Stomach (tissue), 9 donors: ENCODE measurements around the gene DOCK2. TPM values are rescaled to one million over a fixed set of nuclear protein-coding genes. Genes with fewer than 3 reads are reported as not detected.

ENCODE experiments used
- DNase-seq, 2 donors: peaks; one replicate each; pipeline versions ENCODE4 v3.0.0 to v3.0.0-alpha.2; 2013 to 2019
- H3K27ac ChIP-seq, 5 donors: fragments of 200-600 bp in 4 of 5; sonication (generic) in 4 of 5; one replicate each; pipeline ENCODE4 v1.5.1; 2013 to 2019; ENCODE audit warnings: mild to moderate bottlenecking in 1 of 5, moderate library complexity in 1 of 5
- H3K27me3 ChIP-seq, 3 donors: fragments of 200-600 bp; sonication (generic); one replicate each; pipeline ENCODE4 v1.5.1; 2017 to 2019; ENCODE audit warnings: mixed run types in 1 of 3
- H3K36me3 ChIP-seq, 4 donors: fragments of 200-600 bp; sonication (generic); 1 replicate in 3 of 4; 2 replicates in 1 of 4; pipeline ENCODE4 v1.5.1; 2016 to 2019
- H3K4me1 ChIP-seq, 4 donors: fragments of 200-600 bp; sonication (generic); one replicate each; pipeline ENCODE4 v1.5.1; 2016 to 2019
- H3K4me3 ChIP-seq, 4 donors: fragments of 200-600 bp; sonication (generic) in 3 of 4; one replicate each; pipeline ENCODE4 v1.5.1; 2016 to 2019; ENCODE audit warnings: mild to moderate bottlenecking in 1 of 4
- H3K9me3 ChIP-seq, 4 donors: fragments of 200-600 bp; sonication (generic); one replicate each; pipeline ENCODE4 v1.5.1; 2016 to 2019
- CTCF ChIP-seq, 7 experiments: fragments of 450-650 bp in 4 of 7; fragments of 200-600 bp in 3 of 7; sonication (generic) in 3 of 7; IDR thresholded peaks; one replicate each; pipeline ENCODE4 v1.5.1; 2016 to 2019; ENCODE audit warnings: antibody characterized with exemption in 7 of 7, control low read depth in 2 of 7, mild to moderate bottlenecking in 1 of 7
- EP300 ChIP-seq: sonication (generic); formaldehyde crosslinking; IDR thresholded peaks from one replicate; pipeline ENCODE4 v1.6.1; 2017; ENCODE audit warnings: antibody characterized with exemption
- POLR2A ChIP-seq, 4 donors: fragments of 450-650 bp; IDR thresholded peaks; one replicate each; pipeline ENCODE4 v1.6.1; 2016; ENCODE audit warnings: antibody characterized with exemption in 4 of 4, control low read depth in 2 of 4, mild to moderate bottlenecking in 1 of 4, moderate library complexity in 1 of 4
- POLR2AphosphoS5 ChIP-seq, 3 donors: sonication (generic); formaldehyde crosslinking; IDR thresholded peaks; one replicate each; pipeline ENCODE4 v1.6.1; 2016; ENCODE audit warnings: antibody characterized with exemption in 3 of 3
- WGBS, 5 donors: extraction: QIAGEN DNeasy Blood & Tissue Kit in 3 of 5; methylation state at CpG; one replicate each; pipeline versions ENCODE4 v1.1.5 to v1.1.7; 2013 to 2018; 5-methylcytosine and 5-hydroxymethylcytosine counted together
- intact Hi-C: fragments of 100-400 bp; cut with DNase I; formaldehyde crosslinking; loops from one replicate; pipeline ENCODE4 v1.15.1; 2023; ENCODE audit warnings: low total_unique reads
- polyA plus RNA-seq, 3 donors: library from polyadenylated mRNA; stranded (reverse); fragments of 200-250 nt; gene quantifications; one replicate each; pipeline ENCODE4 v1.2.3, GENCODE V29; 2013
- total RNA-seq, 5 donors: library from RNA; depleted of rRNA; stranded (reverse); fragments of >200 nt; gene quantifications; one replicate each; pipeline versions ENCODE4 v1.1.0 to v1.2.3, GENCODE V29; 2014 to 2016
- donor health status: healthy with polysubstance abuse.
- donor health status: Bipolar disorder and iron deficiency.
- donor health status: healthy.

DOCK2 gene
- total and polyA plus RNA-seq, 8 donors: 2.1 to 50.2 (median 8.5) TPM

GRCh38 chr5:170008376-170008775 lies 371.3 kb downstream of the DOCK2 start:
- WGBS, 5 donors: 71 to 95% (median 86%) methylated on average over 6 of the region's 6 CpGs
- no peak for TF ChIP-seq CTCF (IDR thresholded peaks at IDR 0.05)
- no peak for TF ChIP-seq POLR2AphosphoS5 (IDR thresholded peaks at IDR 0.05)
- TF ChIP-seq POLR2A (IDR thresholded peaks at IDR 0.05): no peak
- no peak for TF ChIP-seq EP300

GRCh38 chr5:170010595-170010994 lies 373.5 kb downstream of the DOCK2 start:
- H3K4me3 ChIP-seq: no peak overlapping the region
- no peaks in the 10 kb centered on the region for H3K4me1 ChIP-seq
- TF ChIP-seq POLR2A (IDR thresholded peaks at IDR 0.05): no peak
- TF ChIP-seq CTCF (IDR thresholded peaks at IDR 0.05): no peak
- no peak for TF ChIP-seq EP300
- H3K9me3 ChIP-seq: no peaks in the 10 kb centered on the region
- H3K36me3 ChIP-seq: peaks cover 0 to 6% (median 0%) of the 10 kb centered on the region in 4 donors
- no peak overlapping the region for H3K27ac ChIP-seq
- intact Hi-C loops: no loop called here
- whole genome bisulfite sequencing, 5 donors: 65 to 72% (median 71%) methylated on average over 4 of the region's 4 CpGs
- DNase-seq: no peak
- no peaks in the 10 kb centered on the region for H3K27me3 ChIP-seq

More at GRCh38 chr5:170008376-170008775, 371.3 kb downstream of the DOCK2 start:
- Histone ChIP-seq H3K9me3 (no peaks in the 10 kb centered on the region), H3K27ac (no peak overlapping the region), H3K36me3 (peaks cover 0 to 6% (median 0%) of the 10 kb centered on the region in 4 donors), H3K4me1 (no peaks in the 10 kb centered on the region), H3K27me3 (no peaks in the 10 kb centered on the region), H3K4me3 (no peak overlapping the region)
- intact Hi-C loops: no loop called here
- no peak for DNase-seq

GRCh38 chr5:170011751-170012150 lies 374.7 kb downstream of the DOCK2 start:
- Histone ChIP-seq H3K36me3 (peaks cover 0 to 6% (median 0%) of the 10 kb centered on the region in 4 donors), H3K4me3 (no peak overlapping the region), H3K4me1 (no peaks in the 10 kb centered on the region), H3K27ac (no peak overlapping the region), H3K9me3 (no peaks in the 10 kb centered on the region), H3K27me3 (no peaks in the 10 kb centered on the region)
- intact Hi-C loops: no loop called here
- WGBS, 5 donors: 75 to 86% (median 76%) methylated on average over 2 of the region's 2 CpGs
- TF ChIP-seq POLR2AphosphoS5 (IDR thresholded peaks at IDR 0.05) (no peak), POLR2A (IDR thresholded peaks at IDR 0.05) (no peak), CTCF (IDR thresholded peaks at IDR 0.05) (no peak), EP300 (no peak)
- DNase-seq: no peak

GRCh38 chr5:170012622-170013021 lies 375.5 kb downstream of the DOCK2 start:
- WGBS, 5 donors: 55 to 70% (median 61%) methylated on average over 11 of the region's 11 CpGs
- Histone ChIP-seq H3K27me3 (no peaks in the 10 kb centered on the region), H3K4me1 (no peaks in the 10 kb centered on the region), H3K36me3 (peaks cover 0 to 6% (median 0%) of the 10 kb centered on the region in 4 donors), H3K27ac (no peak overlapping the region), H3K9me3 (no peaks in the 10 kb centered on the region), H3K4me3 (no peak overlapping the region)
- intact Hi-C loops: no loop called here
- no peak for DNase-seq
- TF ChIP-seq EP300 (no peak), POLR2AphosphoS5 (IDR thresholded peaks at IDR 0.05) (no peak), POLR2A (IDR thresholded peaks at IDR 0.05) (no peak), CTCF (IDR thresholded peaks at IDR 0.05) (no peak)
